Thoracic aorta (tissue), 2 donors: ENCODE data around the gene FAM13A. TPM values are rescaled to one million over a fixed set of nuclear protein-coding genes. Genes with fewer than 3 reads are reported as not detected.

Experiments
- ATAC-seq: fragments of 150-250 bp; one replicate; pipeline ENCODE4 v1.8.0; 2017; ENCODE audit warnings: low read depth; ENCODE audit not compliant: insufficient number of reproducible peaks, low FRiP score
- DNase-seq: peaks from one replicate; pipeline ENCODE4 v3.0.0-alpha.2; 2020; ENCODE audit warnings: low spot score
- H3K27ac ChIP-seq, 2 donors: fragments of 200-600 bp; sonication (generic); 1 replicate in 1 of 2; 2 replicates in 1 of 2; pipeline ENCODE4 v1.5.1; 2016; ENCODE audit warnings: mild to moderate bottlenecking in 2 of 2, moderate library complexity in 2 of 2
- H3K27me3 ChIP-seq: fragments of 200-600 bp; sonication (generic); replicated peaks from 2 replicates; pipeline ENCODE4 v1.6.0; 2016; ENCODE audit warnings: mild to moderate bottlenecking; ENCODE audit not compliant: insufficient read depth
- H3K36me3 ChIP-seq: fragments of 200-600 bp; sonication (generic); one replicate; pipeline ENCODE4 v1.5.1; 2016
- H3K4me1 ChIP-seq, 2 donors: fragments of 200-600 bp; sonication (generic); 1 replicate in 1 of 2; 2 replicates in 1 of 2; pipeline versions ENCODE4 v1.5.1 to v1.6.0; 2016; ENCODE audit warnings: low read depth in 2 of 2, mild to moderate bottlenecking in 1 of 2; ENCODE audit not compliant: control insufficient read depth in 1 of 2
- H3K4me3 ChIP-seq: fragments of 200-600 bp; sonication (generic); 2 replicates; pipeline ENCODE4 v1.5.1; 2016; ENCODE audit warnings: mild to moderate bottlenecking
- H3K9me3 ChIP-seq: fragments of 200-600 bp; sonication (generic); 2 replicates; pipeline ENCODE4 v1.5.1; 2016
- CTCF ChIP-seq: fragments of 200-600 bp; sonication (generic); IDR thresholded peaks from one replicate; pipeline ENCODE4 v1.5.1; 2019; ENCODE audit warnings: antibody characterized with exemption
- total RNA-seq, 2 donors: library from RNA; depleted of rRNA; stranded (reverse); fragments of >200 nt; gene quantifications; one replicate each; pipeline versions ENCODE4 v1.1.0 to v1.2.3, GENCODE V29; 2016

FAM13A gene
- total RNA-seq, 2 donors from 2014 or later = 27.3 to 32.5 TPM

- Histone ChIP-seq H3K36me3 (no peaks in the 10 kb centered on the region), H3K27ac (no peak overlapping the region), H3K4me1 (no peaks in the 10 kb centered on the region), H3K4me3 (no peak overlapping the region), H3K27me3 (no peaks in the 10 kb centered on the region), H3K9me3 (no peaks in the 10 kb centered on the region)
- DNase-seq (no peak), ATAC-seq (no peak)
- TF ChIP-seq CTCF = no peak
These were observed 75.0 kb downstream of the FAM13A start for GRCh38 chr4:88981993-88982392.

- Histone ChIP-seq H3K4me1 (no peaks in the 10 kb centered on the region), H3K9me3 (no peaks in the 10 kb centered on the region), H3K4me3 (no peak overlapping the region), H3K36me3 (no peaks in the 10 kb centered on the region), H3K27ac (no peak overlapping the region), H3K27me3 (no peaks in the 10 kb centered on the region)
- DNase-seq (no peak), ATAC-seq (no peak)
- TF ChIP-seq CTCF = no peak
These were observed 75.4 kb downstream of the FAM13A start for GRCh38 chr4:88981556-88981955.

- H3K27ac ChIP-seq = no peak overlapping the region
- no peaks in the 10 kb centered on the region for H3K4me1 ChIP-seq
- H3K27me3 ChIP-seq = no peaks in the 10 kb centered on the region
- TF ChIP-seq CTCF = no peak
- no peaks in the 10 kb centered on the region for H3K36me3 ChIP-seq
- no peak overlapping the region for H3K4me3 ChIP-seq
- DNase-seq (no peak), ATAC-seq (no peak)
- no peaks in the 10 kb centered on the region for H3K9me3 ChIP-seq
These were observed 77.7 kb downstream of the FAM13A start for GRCh38 chr4:88979276-88979675.

GRCh38 chr4:88976775-88977035, 80.3 kb downstream of the FAM13A start:
- no peak for TF ChIP-seq CTCF
- H3K9me3 ChIP-seq = no peaks in the 10 kb centered on the region
- no peaks in the 10 kb centered on the region for H3K4me1 ChIP-seq
- no peaks in the 10 kb centered on the region for H3K36me3 ChIP-seq
- no peak overlapping the region for H3K4me3 ChIP-seq
- no peaks in the 10 kb centered on the region for H3K27me3 ChIP-seq
- ATAC-seq = no peak
- no peak overlapping the region for H3K27ac ChIP-seq
- DNase-seq = no peak

- no peak overlapping the region for H3K27ac ChIP-seq
- no peak for ATAC-seq
- H3K4me1 ChIP-seq = no peaks in the 10 kb centered on the region
- H3K4me3 ChIP-seq = no peak overlapping the region
- H3K9me3 ChIP-seq = no peaks in the 10 kb centered on the region
- no peak for DNase-seq
- no peaks in the 10 kb centered on the region for H3K36me3 ChIP-seq
- no peak for TF ChIP-seq CTCF
- H3K27me3 ChIP-seq = no peaks in the 10 kb centered on the region
These were observed 80.8 kb downstream of the FAM13A start for GRCh38 chr4:88975958-88976774.
